HepG2 (cell line): Measurements from ENCODE around the gene RAC3. TPM values are rescaled to one million over a fixed set of nuclear protein-coding genes. Genes with fewer than 3 reads are reported as not detected.

Experiments
- CCDC6 ChIP-seq: sonication (generic); formaldehyde crosslinking; IDR thresholded peaks from 2 replicates; pipeline ENCODE4 v1.8.1; 2022; ENCODE audit warnings: mild to moderate bottlenecking, missing genetic modification reagents, moderate library complexity
- ETV5 ChIP-seq: IDR thresholded peaks from 2 replicates; pipeline ENCODE4 v1.6.1; 2018; ENCODE audit warnings: missing biosample characterization, missing genetic modification reagents, inconsistent platforms, borderline replicate concordance
- HOMEZ ChIP-seq: IDR thresholded peaks from 2 replicates; pipeline ENCODE4 v1.6.1; 2016; ENCODE audit warnings: low read depth
- SMAD9 ChIP-seq: sonication (generic); formaldehyde crosslinking; IDR thresholded peaks from 2 replicates; pipeline ENCODE4 v1.5.1; 2020; ENCODE audit warnings: mild to moderate bottlenecking, missing genetic modification reagents
- STAT5B ChIP-seq: sonication (generic); formaldehyde crosslinking; IDR thresholded peaks from 2 replicates; pipeline ENCODE4 v1.4.0; 2020; ENCODE audit warnings: missing genetic modification reagents
- THAP9 ChIP-seq: sonication (generic); formaldehyde crosslinking; IDR thresholded peaks from 2 replicates; pipeline ENCODE4; 2020; ENCODE audit warnings: missing genetic modification reagents, mild to moderate bottlenecking, borderline replicate concordance
- UBTF ChIP-seq: sonication (generic); formaldehyde crosslinking; IDR thresholded peaks from 2 replicates; pipeline ENCODE4 v1.4.0; 2020; ENCODE audit warnings: mild to moderate bottlenecking, missing genetic modification reagents
- WIZ ChIP-seq: sonication (generic); formaldehyde crosslinking; IDR thresholded peaks from 2 replicates; pipeline ENCODE4 v1.5.1; 2020; ENCODE audit warnings: mild to moderate bottlenecking, missing genetic modification reagents
- ZBTB42 ChIP-seq: sonication (generic); formaldehyde crosslinking; IDR thresholded peaks from 2 replicates; pipeline ENCODE4 v1.5.0; 2020; ENCODE audit warnings: mild to moderate bottlenecking, missing genetic modification reagents
- ZNF512 ChIP-seq: sonication (generic); formaldehyde crosslinking; IDR thresholded peaks from 2 replicates; pipeline ENCODE4 v1.4.0; 2020; ENCODE audit warnings: mild to moderate bottlenecking, missing genetic modification reagents
- polyA plus RNA-seq, 8 experiments: library from polyadenylated mRNA; depleted of rRNA in 3 of 8; stranded (reverse) in 7 of 8; unstranded in 1 of 8; fragments of >200 nt; fragmentation: Illumina TruSeq in 4 of 8; extraction: Trizol in 4 of 8; gene quantifications; 2 replicates each; pipeline versions ENCODE4 v1.2.1 to v1.2.3, GENCODE V29; 2011 to 2016; ENCODE audit warnings: low read depth in 4 of 8, missing spikeins in 1 of 8, mixed read lengths in 1 of 8; ENCODE audit not compliant: insufficient read depth in 1 of 8
- total RNA-seq, 5 experiments: library from RNA; depleted of rRNA; stranded (reverse); fragments of >200 nt; fragmentation: Illumina TruSeq; extraction: Trizol; gene quantifications; 2 replicates each; pipeline ENCODE4 v1.2.3, GENCODE V29; 2016; ENCODE audit warnings: low read depth in 1 of 5

Gene RAC3
- total and polyA plus RNA-seq, 2 of the 13 experiments (the other 11 are each of a cell fraction or from before 2014, with no cell fraction given), result 10.5 to 21.3 TPM

- TF ChIP-seq THAP9, result peak; percentile 58
- TF ChIP-seq WIZ (CRISPR knock-in tag), result peak; percentile 97
- peak; percentile 75 for TF ChIP-seq ETV5 (CRISPR knock-in tag)
- 0 out of 2 replicates have a peak, but pooled peaks have one; percentile 9 for TF ChIP-seq HOMEZ (CRISPR knock-in tag)
- TF ChIP-seq STAT5B (CRISPR knock-in tag), result peak; percentile 91; the same call in 1 of the 2 replicates
- TF ChIP-seq CCDC6 (CRISPR knock-in tag), result peak; percentile 71
- TF ChIP-seq UBTF (CRISPR knock-in tag), result peak; percentile 89; the same call in 1 of the 2 replicates
- no peak; the same call in 1 of the 2 replicates for TF ChIP-seq ZNF512
- TF ChIP-seq SMAD9 (CRISPR knock-in tag), result peak; percentile 93
- TF ChIP-seq ZBTB42 (CRISPR knock-in tag), result peak; percentile 97
These were observed 39.0 kb upstream of the RAC3 start (continued) for GRCh38 chr17:81992306-81993102.
